Posterior cingulate gyrus (tissue), 11 donors: ENCODE data around the gene PDGFA.
A peak's percentile ranks its signal among the peaks of the same experiment; 100 is the strongest.

Experiments used
- DNase-seq, 10 donors: peaks; one replicate each; pipeline versions ENCODE4 v3.0.0 to v3.0.0-alpha.2; 2020 to 2021; ENCODE audit warnings: mixed read lengths in 3 of 10
- intact Hi-C: fragments of 100-400 bp; cut with DNase I; formaldehyde crosslinking; loops from one replicate; pipeline ENCODE4 v1.15.1; 2023

The PDGFA gene

DNA sequence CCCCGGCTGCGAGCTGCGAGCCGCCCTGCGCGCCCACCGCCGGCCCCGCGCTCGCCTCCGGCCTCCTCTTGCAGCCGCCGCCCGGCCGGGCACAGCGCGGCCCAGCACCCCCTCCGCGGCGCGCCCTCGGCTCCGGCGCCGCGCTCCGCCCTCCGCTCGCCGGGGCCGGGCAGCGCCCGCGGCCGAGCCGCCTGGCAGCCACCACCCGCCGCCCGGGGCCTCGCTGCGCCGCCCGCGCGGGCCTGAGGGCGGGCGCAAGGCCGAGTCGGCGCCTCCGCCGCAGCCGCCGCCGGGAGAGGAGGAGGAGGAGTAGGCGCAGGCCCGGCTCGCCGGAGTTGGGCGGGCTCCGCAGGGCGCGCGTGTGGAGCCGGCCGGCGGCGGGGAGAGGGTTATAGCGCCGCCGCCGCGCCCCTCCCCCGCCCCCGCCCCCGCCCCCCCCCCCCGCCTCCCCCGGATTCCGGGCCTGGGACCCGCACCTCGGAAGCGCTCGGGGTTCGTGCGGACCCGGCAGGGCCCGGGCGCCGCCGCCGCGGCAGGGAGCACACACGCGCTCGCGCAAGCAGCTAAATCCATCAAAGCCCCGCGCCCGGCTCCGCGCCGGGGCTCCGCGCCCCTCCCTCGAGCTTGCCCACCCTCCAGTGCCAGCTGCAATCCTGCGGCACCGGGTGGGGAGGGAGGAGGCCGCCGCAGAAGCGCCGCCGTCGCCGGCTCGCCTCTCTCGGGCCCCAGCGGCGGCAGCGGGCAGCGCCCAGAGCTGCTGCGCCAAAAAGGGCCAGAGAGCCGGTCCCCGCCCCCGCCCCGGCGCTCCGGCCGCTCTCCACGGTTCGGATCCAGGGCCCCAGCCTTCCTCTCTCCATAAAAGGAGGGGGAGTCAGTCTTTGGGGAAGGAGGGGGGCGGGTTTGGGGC is at the start of gene PDGFA:
TSS of gene PDGFA (minus strand) at position 363 of the 907 bp plus-strand sequence. CDS start 845 bp downstream, outside the sequence.
- intact Hi-C loops: loop anchor here (2.0 to 10.0 kb wide), 4 partner anchors 78 to 258 kb away; no protein-coding TSS in a partner anchor
- peak in 8 of 10 donors; percentile 46 to 95 (median 60) for DNase-seq

DNA sequence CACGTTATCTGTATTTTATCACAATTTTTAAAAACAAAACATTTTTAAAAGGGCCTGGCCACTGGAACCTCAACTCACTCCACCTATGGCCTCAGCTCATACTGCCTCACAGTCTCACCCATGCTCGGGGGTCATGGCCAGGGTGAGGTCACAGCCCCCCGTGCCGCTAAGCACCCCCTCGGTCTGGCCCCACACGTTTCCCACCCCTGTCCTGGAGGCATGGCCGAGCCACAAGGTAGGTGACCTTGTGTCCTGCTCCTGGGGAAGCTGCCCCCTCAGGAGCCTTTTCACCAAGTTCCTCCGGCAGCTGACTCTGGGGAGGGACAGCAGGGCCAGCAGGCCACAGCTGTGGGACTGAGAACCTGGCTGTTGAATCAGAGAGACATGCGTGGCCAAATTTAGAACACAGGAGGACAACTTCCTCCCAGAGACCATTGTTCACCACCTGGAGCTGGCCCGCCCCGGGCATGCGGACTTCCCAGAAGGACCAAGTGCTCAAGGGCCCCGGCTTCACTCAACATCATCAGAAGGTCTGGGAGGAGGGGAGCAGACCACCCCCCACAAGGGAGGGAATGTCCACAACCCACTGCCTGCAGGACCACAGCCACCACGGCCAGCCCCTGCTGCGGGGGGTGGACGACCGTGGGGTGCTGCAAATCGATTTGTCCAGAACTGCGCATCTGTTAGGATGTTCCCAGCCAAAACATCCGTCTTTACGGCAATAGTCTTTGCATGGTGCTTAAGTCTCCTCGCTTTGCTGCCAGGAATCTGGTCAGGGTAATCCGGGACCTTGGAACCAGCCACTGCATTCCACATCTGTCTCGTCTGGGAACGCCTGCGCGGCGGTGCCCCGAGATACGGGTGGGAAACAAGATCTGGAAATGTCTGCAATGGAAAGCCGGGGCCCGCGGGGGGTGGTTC is 48.6 kb upstream of the PDGFA start:
- DNase-seq: peak in 2 of 10 donors; percentile 57 to 73
- intact Hi-C loops: no loop called here

DNA sequence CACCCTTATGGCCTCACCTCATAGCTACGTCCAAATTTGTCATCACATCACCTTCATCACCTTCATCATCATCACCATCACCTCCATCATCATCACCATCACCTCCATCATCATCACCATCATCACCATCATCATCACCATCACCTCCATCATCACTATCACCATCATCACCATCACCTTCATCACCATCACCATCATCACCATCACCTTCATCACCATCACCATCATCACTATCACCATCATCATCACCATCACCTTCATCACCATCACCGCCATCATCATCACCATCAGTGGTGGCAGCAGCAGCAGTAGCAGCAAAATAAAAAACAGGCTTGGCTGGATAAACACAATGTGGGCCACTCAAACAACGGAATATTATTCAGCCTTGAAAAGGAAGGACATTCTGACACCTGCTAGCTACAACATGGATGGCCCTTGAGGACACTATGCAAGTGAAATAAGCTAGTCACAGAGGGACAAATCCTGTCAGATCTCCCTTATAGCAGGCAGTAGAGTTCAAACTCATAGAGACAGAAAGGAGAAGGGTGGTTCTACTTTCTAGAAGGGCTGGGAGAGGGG is 47.7 kb upstream of the PDGFA start:
- intact Hi-C loops: no loop called here
- DNase-seq: peak in 1 of 10 donors; percentile 5

DNA sequence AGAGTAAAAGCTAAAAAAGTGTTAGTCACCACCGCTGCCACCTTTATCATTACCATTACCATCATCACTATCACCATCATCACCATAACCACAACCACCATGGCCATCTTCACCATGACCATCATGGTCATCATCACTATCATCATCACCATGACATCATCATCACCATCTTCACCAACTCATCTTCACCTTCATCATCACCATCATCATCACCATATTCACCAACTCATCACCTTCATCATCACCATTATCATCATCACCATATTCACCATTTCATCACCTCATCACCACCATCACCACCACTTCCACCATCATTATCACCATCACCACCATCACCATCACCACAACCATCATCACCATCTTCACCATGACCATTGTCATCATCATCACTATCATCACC is 46.5 kb upstream of the PDGFA start:
- DNase-seq: no peak
- intact Hi-C loops: no loop called here

DNA sequence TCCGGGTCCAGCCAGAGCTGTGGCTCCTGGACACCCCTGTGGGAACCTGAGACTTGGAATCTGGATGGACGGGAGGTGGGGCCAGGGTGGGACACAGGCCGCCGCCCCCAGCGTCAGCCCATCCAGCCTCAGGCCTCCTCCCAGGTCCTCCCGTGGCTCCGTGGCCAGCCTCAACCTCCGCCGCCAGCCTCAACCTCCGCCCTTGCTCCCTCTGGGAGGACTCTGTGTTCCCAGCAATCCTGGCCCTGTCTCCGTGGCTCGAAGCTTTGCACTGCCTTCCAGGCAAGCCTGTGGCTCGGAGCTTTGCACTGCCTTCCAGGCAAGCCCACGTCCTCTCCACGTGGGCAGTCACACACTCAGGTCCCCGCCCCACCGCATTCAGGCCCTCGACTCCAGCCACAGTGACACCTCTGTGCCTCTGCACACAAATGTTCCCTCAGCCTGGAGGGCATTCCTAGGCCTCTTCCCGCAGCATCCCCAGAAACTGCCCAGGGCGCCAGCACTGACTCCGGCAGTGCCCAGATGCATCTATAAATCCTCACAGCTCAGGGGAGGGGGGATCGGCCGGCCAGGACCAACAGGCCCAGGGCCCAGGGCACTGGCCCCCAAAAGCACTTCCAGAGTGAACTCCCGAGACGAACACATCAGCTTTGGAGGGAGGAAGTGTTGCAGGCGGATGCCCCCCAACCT is 44.7 kb upstream of the PDGFA start:
- peak in 2 of 10 donors; percentile 73 to 84 for DNase-seq
- intact Hi-C loops: no loop called here

DNA sequence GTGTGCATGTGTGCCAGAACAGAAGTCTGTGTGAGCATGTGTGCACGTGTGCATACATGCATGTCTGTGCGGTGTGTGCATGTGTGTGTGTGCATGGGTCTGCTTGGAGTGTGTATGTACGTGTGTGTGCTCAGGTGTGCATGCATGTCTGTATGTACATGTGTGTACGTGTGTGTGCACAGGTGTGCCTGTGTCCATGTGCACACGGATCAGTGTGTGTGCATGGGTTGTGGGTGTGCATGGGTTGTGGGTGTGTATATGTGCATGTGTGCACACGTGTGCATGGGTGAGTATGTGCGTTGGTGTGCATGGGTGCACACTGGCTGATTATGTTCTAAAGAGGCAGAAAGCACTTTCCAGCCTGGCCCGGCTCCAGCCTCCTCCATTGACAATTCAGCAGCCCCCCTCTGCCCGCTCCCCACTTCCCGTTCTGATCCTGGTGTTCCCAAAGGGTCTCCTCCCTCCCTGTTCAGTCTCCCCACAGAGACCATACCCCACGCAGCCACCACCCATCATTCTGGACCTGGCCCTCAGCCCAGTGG is 44.1 kb upstream of the PDGFA start:
- peak in 2 of 10 donors; percentile 9 to 30 for DNase-seq
- intact Hi-C loops: no loop called here

DNA sequence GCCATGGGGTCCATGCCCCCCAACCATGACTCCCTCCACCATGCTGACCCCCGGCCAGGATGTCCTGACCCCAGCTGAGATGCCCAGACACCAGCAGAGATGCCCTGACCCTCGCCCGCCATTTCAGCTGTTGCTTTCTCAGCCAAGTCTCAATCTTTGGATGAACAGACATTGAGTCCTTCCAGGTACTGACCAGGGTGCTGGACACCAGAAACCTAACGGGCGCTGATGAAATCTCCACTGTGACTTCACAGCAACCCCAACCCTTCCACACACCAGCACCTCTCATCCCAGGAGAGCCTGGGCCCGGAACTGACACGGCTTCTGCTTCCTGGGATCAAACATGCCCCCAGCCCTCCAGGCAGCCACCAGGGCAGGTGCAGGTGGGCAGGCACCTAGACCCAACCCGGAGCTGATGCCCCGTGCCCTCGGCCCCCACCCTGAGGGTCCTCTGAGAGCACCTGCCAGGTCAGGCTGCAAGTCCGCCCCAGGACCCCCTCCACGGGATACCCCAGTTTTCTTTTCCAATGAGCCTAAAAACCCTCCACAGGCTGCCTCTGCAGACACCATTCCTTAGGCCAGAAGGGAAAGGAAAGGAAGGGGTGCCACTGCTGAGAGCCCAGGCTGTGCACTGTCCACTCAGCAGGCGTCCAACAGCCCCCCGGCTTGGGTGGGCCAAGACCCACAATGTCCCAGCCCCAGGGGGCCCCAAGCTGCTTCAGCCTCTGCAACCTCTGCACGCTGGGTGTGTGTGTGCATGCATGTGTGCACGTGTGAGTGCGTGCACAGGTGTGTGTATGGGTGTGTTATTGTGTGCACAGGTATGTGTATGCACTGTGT is 43.4 kb upstream of the PDGFA start:
- peak in 2 of 10 donors; percentile 58 to 67 for DNase-seq
- intact Hi-C loops: no loop called here

DNA sequence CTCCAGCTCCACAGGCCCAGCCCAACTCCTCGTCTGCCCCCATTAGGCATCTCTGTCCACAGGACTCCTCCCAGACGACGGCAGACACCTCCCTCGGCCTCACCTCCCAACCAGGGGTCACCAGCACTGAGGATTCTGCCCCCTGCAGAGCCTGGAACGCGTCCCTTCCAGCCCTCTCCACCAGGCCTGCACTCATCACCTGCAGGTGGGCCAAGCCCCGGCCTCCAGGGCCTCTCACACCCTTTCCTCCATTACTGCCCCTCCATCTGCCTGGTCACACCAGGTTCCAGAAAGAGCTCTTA is 42.7 kb upstream of the PDGFA start:
- DNase-seq: peak in 2 of 10 donors; percentile 25 to 59
- intact Hi-C loops: no loop called here

DNA sequence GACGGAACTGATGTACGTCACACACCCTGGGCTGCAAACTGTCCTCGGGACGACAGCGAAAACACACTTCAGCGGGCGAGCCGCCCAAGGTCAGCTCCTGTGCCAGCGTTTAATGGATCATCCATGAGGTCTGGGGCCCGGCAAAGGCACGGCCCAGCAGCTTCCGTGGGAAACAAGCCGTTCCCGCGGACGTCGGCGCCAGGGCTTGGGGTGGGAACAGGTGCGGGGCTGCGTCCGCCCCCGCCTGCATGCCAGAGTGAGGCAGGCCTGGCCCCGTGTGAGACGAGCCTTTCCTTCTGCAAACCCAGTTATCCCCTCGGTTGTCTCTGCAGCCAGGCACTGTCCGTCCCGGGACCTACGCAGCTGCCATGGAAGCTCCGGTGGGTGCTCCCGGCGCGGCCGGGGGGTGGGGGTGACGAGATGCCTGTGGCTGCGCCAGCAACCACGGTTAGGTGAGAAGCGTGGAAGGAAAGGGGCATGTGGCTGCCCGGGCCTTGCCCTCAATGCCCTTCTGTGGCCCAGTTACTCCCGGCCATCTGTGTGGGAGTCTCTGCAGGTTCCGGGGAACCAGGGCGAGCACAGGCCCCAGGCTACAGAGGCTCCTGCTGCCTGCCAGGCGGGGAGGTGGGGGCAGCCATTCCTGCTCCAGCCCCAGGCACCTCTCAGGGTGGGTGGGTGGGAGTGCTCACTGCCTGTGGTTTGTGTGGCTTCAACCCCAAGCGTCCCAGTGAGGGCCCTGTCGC is 42.2 kb upstream of the PDGFA start:
- intact Hi-C loops: no loop called here
- DNase-seq: peak in 1 of 10 donors; percentile 35

DNA sequence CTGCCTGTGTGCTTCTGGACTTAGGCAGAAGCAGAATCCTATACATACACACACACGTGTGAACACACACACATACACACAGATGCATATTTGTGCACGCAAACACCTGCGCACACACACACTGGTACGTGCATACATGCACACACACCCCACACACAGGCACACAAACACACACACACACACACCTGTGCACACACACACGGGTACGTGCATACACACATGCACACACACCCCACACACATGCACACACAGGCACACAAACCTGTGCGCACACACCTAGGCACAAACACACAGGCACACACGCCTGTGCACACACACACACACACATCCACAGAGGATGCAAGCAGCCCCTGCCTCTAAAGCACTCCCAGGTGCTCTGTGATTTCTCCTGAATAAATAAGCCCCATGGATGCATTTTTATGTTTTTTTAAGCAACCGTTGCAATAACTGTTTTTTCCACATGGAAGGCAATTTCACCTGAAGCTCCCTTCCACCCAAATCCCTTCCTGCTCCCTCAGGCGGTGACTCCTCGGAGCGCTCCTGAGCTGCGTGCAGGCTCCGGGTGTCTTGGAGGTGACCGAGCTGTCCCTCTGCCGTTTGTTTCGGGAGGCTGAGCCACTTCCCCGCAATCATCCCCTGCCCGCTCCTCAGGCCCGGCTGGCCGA is 41.5 kb upstream of the PDGFA start:
- intact Hi-C loops: no loop called here
- no peak for DNase-seq

DNA sequence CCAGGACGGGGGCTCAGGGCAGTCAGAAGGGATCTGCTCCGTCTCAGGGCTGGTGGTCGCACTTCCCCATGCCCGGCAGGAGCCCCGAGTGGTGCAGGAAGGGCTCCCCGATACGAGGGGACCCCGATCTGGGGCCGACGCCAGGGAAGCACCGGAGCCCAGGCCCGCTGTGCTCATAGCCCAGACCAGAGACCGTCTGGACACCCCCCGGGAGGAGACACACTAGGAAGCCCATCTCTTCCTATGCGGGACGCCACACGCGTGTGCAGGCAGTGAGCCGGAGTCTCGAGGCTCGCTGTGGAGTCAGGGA is 39.7 kb upstream of the PDGFA start:
- no peak for DNase-seq
- intact Hi-C loops: no loop called here

DNA sequence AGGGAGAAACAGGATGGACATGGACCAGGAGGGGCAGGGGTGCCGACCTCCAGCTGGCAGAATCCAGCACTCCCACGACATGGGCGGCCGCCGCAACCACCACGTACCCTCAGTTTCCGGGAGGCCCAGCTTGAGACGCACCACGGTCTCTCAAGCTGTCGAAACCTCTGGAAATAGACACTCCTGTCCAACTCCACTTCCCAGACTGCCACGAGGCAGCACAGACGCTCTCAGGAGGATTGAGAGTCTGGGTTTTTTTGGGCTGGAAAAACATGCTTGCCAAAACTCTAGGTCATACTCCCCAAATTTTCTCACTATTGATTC is 37.9 kb upstream of the PDGFA start:
- DNase-seq: no peak
- intact Hi-C loops: no loop called here

DNA sequence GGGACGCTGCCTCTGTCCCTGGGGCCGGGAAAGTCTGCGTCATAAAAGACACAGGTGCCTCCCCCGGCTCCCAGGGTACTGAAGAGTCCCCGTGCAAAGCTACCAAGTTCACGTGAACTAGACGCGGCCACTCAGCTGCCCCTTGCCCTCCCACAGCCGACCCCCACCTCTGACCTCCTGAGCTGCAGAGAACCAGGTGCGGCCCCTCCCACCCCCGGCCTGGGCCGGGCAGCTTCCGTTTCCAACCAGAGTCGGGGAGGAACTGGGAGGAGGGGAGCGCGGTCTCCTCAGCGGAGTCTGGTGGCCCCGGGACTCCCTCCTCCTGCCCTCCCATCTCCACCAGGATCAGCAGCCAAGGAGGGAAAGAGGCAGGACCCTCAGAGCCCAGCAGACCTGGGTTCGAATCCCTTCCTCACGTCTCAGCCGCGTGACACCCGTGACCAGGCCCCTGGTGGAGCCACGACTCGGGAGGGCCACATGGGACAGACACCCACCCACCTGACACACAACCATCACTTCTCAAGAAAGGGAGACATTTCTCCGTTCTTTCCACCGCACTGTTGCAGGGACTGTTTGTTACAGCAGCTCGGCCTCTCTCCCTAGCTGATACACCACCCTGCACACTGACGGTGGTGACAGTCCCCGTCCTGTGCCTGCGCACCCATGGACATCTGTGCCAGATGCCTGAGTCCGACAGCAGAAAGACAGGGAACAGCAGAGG is 37.4 kb upstream of the PDGFA start:
- intact Hi-C loops: no loop called here

DNA sequence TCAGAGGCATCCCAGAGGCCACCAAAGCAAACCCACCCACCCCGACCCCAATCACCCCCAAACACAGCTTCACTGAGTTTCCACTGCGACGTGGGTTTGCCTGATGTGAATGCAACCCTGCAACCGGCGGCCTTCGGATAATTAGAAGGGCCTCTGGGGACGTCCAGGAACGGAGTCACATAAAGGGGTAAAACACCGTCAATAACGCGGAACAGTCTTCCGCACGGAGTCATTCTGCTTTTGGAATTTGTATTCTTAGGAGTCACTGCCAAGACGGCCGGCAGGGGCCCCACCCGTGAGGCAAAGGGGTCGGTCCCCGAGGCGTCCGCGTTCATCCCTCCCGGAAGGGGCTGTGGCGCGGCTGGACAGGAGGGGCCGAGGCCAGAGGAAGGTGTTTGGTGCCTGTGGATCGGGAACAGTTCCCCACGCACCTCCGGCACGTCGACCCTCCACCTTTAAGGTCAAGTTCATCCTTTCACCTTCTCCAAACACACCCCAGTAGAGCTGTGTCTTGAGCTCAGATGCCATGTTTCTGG is 36.7 kb upstream of the PDGFA start:
- DNase-seq: no peak
- intact Hi-C loops: no loop called here

More for the DNA sequence above, 37.4 kb upstream of the PDGFA start:
- no peak for DNase-seq

DNA sequence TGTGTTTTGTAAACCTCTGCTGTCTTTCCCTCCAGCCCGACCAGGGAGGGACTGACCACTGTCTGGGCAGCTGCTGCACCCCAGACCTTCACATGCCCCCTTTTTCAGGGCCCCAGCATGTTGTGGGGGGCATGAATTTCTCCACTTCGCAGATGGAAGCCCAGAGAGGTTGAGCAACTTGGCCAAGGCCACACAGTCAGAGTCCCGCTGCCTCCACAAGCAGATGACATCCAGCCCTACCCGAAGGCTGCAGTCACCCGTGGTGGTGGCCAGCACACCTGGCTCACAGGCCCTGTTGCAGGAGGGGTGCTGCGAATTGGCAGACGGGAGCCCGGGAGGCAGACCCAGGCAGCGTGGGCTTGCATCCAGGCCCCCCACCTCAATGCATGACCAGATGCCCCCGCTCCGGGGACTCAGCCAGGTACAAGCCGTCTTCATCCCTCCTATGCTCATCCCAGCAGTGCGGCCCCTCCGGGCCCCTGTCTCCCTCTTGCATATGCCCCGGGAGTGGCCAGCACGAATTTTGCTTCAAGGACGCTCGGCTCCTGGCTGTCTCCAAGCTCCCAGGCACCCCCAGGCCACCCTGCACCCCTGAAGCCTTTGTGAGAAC is 36.0 kb upstream of the PDGFA start:
- no peak for DNase-seq
- intact Hi-C loops: no loop called here

DNA sequence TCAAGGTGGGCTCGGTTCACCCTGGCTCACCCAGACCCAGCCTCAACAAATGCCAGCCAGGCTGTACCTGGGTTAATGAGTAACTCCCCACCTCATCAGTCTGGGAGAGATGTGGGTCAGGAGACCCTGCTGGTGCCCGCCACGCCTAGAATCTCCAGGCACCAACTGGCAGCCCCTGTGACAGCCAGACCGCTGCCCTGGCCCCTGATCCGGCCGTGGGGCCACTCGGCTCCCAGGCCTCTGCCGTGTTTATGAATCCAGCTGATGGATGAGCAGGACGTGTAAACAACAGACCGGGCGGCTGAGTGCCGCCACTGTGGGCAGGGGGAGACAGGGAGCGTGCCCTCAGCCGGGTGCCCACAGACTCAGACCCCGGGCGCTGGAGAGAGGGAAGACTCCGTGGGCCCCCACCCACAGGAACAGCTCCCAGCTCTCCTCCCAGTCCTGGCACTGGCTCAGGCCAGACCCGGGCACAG is 34.0 kb upstream of the PDGFA start:
- DNase-seq: no peak
- intact Hi-C loops: no loop called here
